ENCODE data around the gene IFT25.
"Not testable (repeated sequence)": the region's sequence is repeated elsewhere in the genome, so short reads cannot be mapped to it uniquely, and the experiment has no call there.

IFT25 gene

GRCh38 chr1:53982034-53982762 lies 36.7 kb upstream of the IFT25 start:
- TF ChIP-seq CTCF (conservative IDR thresholded peaks at IDR 0.05; ENCODE audit: low read depth, low read length) = no peak

GRCh38 chr1:53981220-53981619 lies 35.7 kb upstream of the IFT25 start:
- TF ChIP-seq CTCF (conservative IDR thresholded peaks at IDR 0.05; ENCODE audit: low read depth, low read length) = no peak
- no peak overlapping the region for H3K4me3 ChIP-seq (ENCODE audit: low read length)
- peak; percentile 88 for DNase-seq (ENCODE audit: low read depth)

More at GRCh38 chr1:53982034-53982762, 36.7 kb upstream of the IFT25 start:
- H3K4me3 ChIP-seq (ENCODE audit: low read length) = peak overlapping the region; percentile 26
- peak; percentile 53 for DNase-seq (ENCODE audit: low read depth)

GRCh38 chr1:53979712-53980450 lies 34.4 kb upstream of the IFT25 start:
- TF ChIP-seq CTCF (conservative IDR thresholded peaks at IDR 0.05; ENCODE audit: low read depth, low read length) = no peak
- no peak for DNase-seq (ENCODE audit: low read depth)
- no peak overlapping the region for H3K4me3 ChIP-seq (ENCODE audit: low read length)

- no peak for DNase-seq (ENCODE audit: low read depth)
- no peak for TF ChIP-seq CTCF (conservative IDR thresholded peaks at IDR 0.05; ENCODE audit: low read depth, low read length)
- no peak overlapping the region for H3K4me3 ChIP-seq (ENCODE audit: low read length)
Measured at GRCh38 chr1:53975861-53976260, 30.4 kb upstream of the IFT25 start.

- H3K4me3 ChIP-seq (ENCODE audit: low read length) = no peak overlapping the region
- no peak for DNase-seq (ENCODE audit: low read depth)
- no peak for TF ChIP-seq CTCF (conservative IDR thresholded peaks at IDR 0.05; ENCODE audit: low read depth, low read length)
Measured at GRCh38 chr1:53971718-53972117, 26.2 kb upstream of the IFT25 start.

- DNase-seq (ENCODE audit: low read depth); H3K4me3 ChIP-seq (ENCODE audit: low read length): not testable (repeated sequence)
Measured at GRCh38 chr1:53969323-53969722, 23.8 kb upstream of the IFT25 start.

GRCh38 chr1:53968125-53968513 lies 22.6 kb upstream of the IFT25 start:
- no peak for TF ChIP-seq CTCF (conservative IDR thresholded peaks at IDR 0.05; ENCODE audit: low read depth, low read length)
- no peak overlapping the region for H3K4me3 ChIP-seq (ENCODE audit: low read length)
- no peak for DNase-seq (ENCODE audit: low read depth)
